Measurements from ENCODE around the gene SRSF5.
"Not testable (repeated sequence)": the region's sequence is repeated elsewhere in the genome, so short reads cannot be mapped to it uniquely, and the experiment has no call there.

Gene SRSF5

GRCh38 chr14:69766984-69767368 is at the start of gene SRSF5:
SRSF5 (plus strand) TSS chr14:69767142; CDS start chr14:69768157, 1,015 bp downstream.
- Histone ChIP-seq H3K4me1 (peaks cover 29% of the 10 kb centered on the region), H4K20me1 (peaks cover 45% of the 10 kb centered on the region), H3K36me3 (peaks cover 41% of the 10 kb centered on the region), H3K27me3 (no peaks in the 10 kb centered on the region), H3K27ac (peak within 1 kb of the TSS; percentile 98), H3K9me3 (no peaks in the 10 kb centered on the region), H3K4me3 (peak within 1 kb of the TSS; percentile 89), H3K9ac (peak within 1 kb of the TSS; percentile 100), H3K4me2 (peak within 1 kb of the TSS; percentile 87)
- TF ChIP-seq Cebpa-rat (IDR thresholded peaks at IDR 0.05) = no peak

- not testable (repeated sequence) for H3K4me3 ChIP-seq, H3K9me3 ChIP-seq, H3K27ac ChIP-seq, H3K9ac ChIP-seq, H3K4me2 ChIP-seq, H4K20me1 ChIP-seq, H3K27me3 ChIP-seq
- H3K4me1 ChIP-seq = peaks cover 36% of the 10 kb centered on the region
- peaks cover 17% of the 10 kb centered on the region for H3K36me3 ChIP-seq
Measured at GRCh38 chr14:69718614-69719013, 48.3 kb upstream of the SRSF5 start.

- Histone ChIP-seq H3K4me3 (no peak overlapping the region), H3K9me3 (no peaks in the 10 kb centered on the region), H3K27me3 (no peaks in the 10 kb centered on the region), H3K4me1 (peaks cover 28% of the 10 kb centered on the region), H4K20me1 (no peaks in the 10 kb centered on the region), H3K27ac (peak overlapping the region; percentile 52; the same call in 1 of the 2 replicates), H3K9ac (no peak overlapping the region), H3K4me2 (peak overlapping the region; percentile 63), H3K36me3 (peaks cover 8% of the 10 kb centered on the region)
- TF ChIP-seq Cebpa-rat (IDR thresholded peaks at IDR 0.05) = no peak
Measured at GRCh38 chr14:69719501-69719951, 47.4 kb upstream of the SRSF5 start.

GRCh38 chr14:69720912-69721311 is 46.0 kb upstream of the SRSF5 start:
- H3K4me2 ChIP-seq = no peak overlapping the region
- H3K9ac ChIP-seq = no peak overlapping the region
- peaks cover 26% of the 10 kb centered on the region for H3K4me1 ChIP-seq
- no peak overlapping the region for H3K4me3 ChIP-seq
- H3K9me3 ChIP-seq = no peaks in the 10 kb centered on the region
- no peaks in the 10 kb centered on the region for H3K27me3 ChIP-seq
- H3K36me3 ChIP-seq = no peaks in the 10 kb centered on the region
- no peak for TF ChIP-seq Cebpa-rat (IDR thresholded peaks at IDR 0.05)
- H3K27ac ChIP-seq = no peak overlapping the region
- no peaks in the 10 kb centered on the region for H4K20me1 ChIP-seq

- Histone ChIP-seq H3K9me3 (no peaks in the 10 kb centered on the region), H3K36me3 (no peaks in the 10 kb centered on the region), H3K27me3 (no peaks in the 10 kb centered on the region), H3K4me3 (peak overlapping the region; percentile 55), H4K20me1 (no peaks in the 10 kb centered on the region), H3K4me2 (peak overlapping the region; percentile 89), H3K4me1 (peaks cover 16% of the 10 kb centered on the region), H3K9ac (peak overlapping the region; percentile 41; the same call in 1 of the 2 replicates), H3K27ac (peak overlapping the region; percentile 58)
- TF ChIP-seq Cebpa-rat (IDR thresholded peaks at IDR 0.05) = no peak
Measured at GRCh38 chr14:69726761-69727511, 40.0 kb upstream of the SRSF5 start.

GRCh38 chr14:69727860-69728259 is 39.1 kb upstream of the SRSF5 start:
- Histone ChIP-seq H3K4me2 (no peak overlapping the region), H4K20me1 (no peaks in the 10 kb centered on the region), H3K36me3 (no peaks in the 10 kb centered on the region), H3K4me1 (peaks cover 16% of the 10 kb centered on the region), H3K27me3 (no peaks in the 10 kb centered on the region), H3K9me3 (no peaks in the 10 kb centered on the region), H3K4me3 (no peak overlapping the region), H3K9ac (no peak overlapping the region), H3K27ac (no peak overlapping the region)
- no peak for TF ChIP-seq Cebpa-rat (IDR thresholded peaks at IDR 0.05)

GRCh38 chr14:69731919-69732598 is 34.9 kb upstream of the SRSF5 start:
- not testable (repeated sequence) for H3K36me3 ChIP-seq, H3K4me3 ChIP-seq, H3K4me1 ChIP-seq, H3K27me3 ChIP-seq, H3K9me3 ChIP-seq, H3K9ac ChIP-seq, H3K27ac ChIP-seq, H3K4me2 ChIP-seq, H4K20me1 ChIP-seq

GRCh38 chr14:69736405-69736804 is 30.5 kb upstream of the SRSF5 start:
- H4K20me1 ChIP-seq, H3K36me3 ChIP-seq: not testable (repeated sequence)

GRCh38 chr14:69741055-69741454 is 25.9 kb upstream of the SRSF5 start:
- H3K4me3 ChIP-seq = no peak overlapping the region
- peaks cover 31% of the 10 kb centered on the region for H3K9me3 ChIP-seq
- H3K27me3 ChIP-seq = no peaks in the 10 kb centered on the region
- no peak overlapping the region for H3K27ac ChIP-seq
- TF ChIP-seq Cebpa-rat (IDR thresholded peaks at IDR 0.05) = no peak
- H3K4me2 ChIP-seq = no peak overlapping the region
- H3K4me1 ChIP-seq = peaks cover 2% of the 10 kb centered on the region; the same call in 1 of the 2 replicates
- no peak overlapping the region for H3K9ac ChIP-seq
- H3K36me3 ChIP-seq = no peaks in the 10 kb centered on the region
- no peaks in the 10 kb centered on the region for H4K20me1 ChIP-seq

More at GRCh38 chr14:69736405-69736804, 30.5 kb upstream of the SRSF5 start:
- H3K4me3 ChIP-seq, H3K27ac ChIP-seq, H3K4me2 ChIP-seq, H3K9me3 ChIP-seq, H3K27me3 ChIP-seq, H3K9ac ChIP-seq, H3K4me1 ChIP-seq: not testable (repeated sequence)

- H3K27ac ChIP-seq = no peak overlapping the region
- no peak for TF ChIP-seq Cebpa-rat (IDR thresholded peaks at IDR 0.05)
- no peak overlapping the region for H3K4me2 ChIP-seq
Measured at GRCh38 chr14:69749956-69750355, 17.0 kb upstream of the SRSF5 start.

More at GRCh38 chr14:69749956-69750355, 17.0 kb upstream of the SRSF5 start:
- no peaks in the 10 kb centered on the region for H3K36me3 ChIP-seq
- H3K9me3 ChIP-seq = peaks cover 2% of the 10 kb centered on the region
- H3K4me3 ChIP-seq = no peak overlapping the region
- H3K9ac ChIP-seq = no peak overlapping the region
- no peaks in the 10 kb centered on the region for H4K20me1 ChIP-seq
- peaks cover 20% of the 10 kb centered on the region for H3K4me1 ChIP-seq
- H3K27me3 ChIP-seq = no peaks in the 10 kb centered on the region
